ENCODE measurements around the gene C17orf75.

DNA sequence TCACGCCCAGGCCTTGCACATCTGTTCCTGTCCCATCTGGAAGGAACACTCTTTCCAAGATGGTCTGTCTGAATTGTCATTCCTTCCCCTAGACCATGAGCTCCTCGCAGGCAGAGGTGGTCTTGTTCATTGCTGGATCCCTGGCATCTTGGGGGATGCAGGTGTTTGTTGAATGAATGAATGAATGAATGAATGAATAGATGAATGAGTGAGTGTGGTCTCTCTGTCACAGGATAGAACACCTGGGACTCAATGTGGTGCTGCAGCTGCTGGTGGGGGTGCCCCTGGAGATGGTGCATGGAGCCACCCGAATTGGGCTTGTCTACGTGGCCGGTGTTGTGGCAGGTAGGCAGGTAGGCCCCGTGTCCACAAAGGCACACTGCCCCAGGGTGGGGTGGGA is 44.1 kb downstream of the C17orf75 start:
- TF ChIP-seq, protein P1, sequence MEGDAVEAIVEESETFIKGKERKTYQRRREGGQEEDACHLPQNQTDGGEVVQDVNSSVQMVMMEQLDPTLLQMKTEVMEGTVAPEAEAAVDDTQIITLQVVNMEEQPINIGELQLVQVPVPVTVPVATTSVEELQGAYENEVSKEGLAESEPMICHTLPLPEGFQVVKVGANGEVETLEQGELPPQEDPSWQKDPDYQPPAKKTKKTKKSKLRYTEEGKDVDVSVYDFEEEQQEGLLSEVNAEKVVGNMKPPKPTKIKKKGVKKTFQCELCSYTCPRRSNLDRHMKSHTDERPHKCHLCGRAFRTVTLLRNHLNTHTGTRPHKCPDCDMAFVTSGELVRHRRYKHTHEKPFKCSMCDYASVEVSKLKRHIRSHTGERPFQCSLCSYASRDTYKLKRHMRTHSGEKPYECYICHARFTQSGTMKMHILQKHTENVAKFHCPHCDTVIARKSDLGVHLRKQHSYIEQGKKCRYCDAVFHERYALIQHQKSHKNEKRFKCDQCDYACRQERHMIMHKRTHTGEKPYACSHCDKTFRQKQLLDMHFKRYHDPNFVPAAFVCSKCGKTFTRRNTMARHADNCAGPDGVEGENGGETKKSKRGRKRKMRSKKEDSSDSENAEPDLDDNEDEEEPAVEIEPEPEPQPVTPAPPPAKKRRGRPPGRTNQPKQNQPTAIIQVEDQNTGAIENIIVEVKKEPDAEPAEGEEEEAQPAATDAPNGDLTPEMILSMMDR (tag by site-specific recombination; IDR thresholded peaks at IDR 0.05): no peak
- no peak for TF ChIP-seq OSR2 (tag by site-specific recombination; IDR thresholded peaks at IDR 0.05)
- TF ChIP-seq YY1 (tag by site-specific recombination; IDR thresholded peaks at IDR 0.05): no peak
- TF ChIP-seq ZNF830 (tag by site-specific recombination; IDR thresholded peaks at IDR 0.05; ENCODE audit: low read depth): no peak

Data from HEK293 (cell line).